ENCODE measurements around the gene DUSP22.

The DUSP22 gene

DNA sequence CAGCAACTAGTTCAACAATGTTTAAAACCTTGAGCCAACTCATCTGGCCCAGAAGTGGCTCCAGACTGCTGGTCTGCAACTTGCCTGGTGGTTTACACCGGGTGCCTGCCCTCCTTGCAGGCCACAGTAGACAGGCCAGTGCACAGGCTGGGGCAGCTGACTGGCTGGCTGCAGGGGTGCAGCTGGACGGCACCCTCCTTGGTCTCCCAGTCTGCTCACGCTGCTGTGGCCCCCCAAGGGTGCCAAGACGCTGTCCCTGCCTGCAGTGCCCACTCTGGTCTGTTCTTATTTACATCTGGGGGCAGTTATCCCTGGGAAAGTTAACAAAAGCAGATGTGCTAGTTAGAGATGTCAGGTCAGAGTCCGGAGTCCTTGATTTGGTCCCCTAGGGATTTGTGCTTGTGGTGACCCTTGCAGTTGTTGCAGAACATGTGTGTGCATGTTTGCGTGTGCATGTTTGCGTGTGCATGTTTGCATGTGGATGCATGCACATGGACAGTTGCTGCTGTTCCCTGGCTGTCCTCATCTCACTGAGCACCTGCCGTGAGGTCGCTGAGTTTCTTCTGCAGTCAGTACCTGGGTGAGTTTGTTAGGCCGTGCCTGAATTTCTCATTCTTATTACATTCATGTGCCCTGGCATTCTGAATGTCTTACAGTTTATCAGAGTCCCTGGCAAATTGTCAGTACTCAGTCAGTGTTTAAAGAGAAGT is 51.1 kb downstream of the DUSP22 start:
- CTCF ChIA-PET = no interaction called here
- TF ChIP-seq, protein P1, sequence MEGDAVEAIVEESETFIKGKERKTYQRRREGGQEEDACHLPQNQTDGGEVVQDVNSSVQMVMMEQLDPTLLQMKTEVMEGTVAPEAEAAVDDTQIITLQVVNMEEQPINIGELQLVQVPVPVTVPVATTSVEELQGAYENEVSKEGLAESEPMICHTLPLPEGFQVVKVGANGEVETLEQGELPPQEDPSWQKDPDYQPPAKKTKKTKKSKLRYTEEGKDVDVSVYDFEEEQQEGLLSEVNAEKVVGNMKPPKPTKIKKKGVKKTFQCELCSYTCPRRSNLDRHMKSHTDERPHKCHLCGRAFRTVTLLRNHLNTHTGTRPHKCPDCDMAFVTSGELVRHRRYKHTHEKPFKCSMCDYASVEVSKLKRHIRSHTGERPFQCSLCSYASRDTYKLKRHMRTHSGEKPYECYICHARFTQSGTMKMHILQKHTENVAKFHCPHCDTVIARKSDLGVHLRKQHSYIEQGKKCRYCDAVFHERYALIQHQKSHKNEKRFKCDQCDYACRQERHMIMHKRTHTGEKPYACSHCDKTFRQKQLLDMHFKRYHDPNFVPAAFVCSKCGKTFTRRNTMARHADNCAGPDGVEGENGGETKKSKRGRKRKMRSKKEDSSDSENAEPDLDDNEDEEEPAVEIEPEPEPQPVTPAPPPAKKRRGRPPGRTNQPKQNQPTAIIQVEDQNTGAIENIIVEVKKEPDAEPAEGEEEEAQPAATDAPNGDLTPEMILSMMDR (IDR thresholded peaks at IDR 0.05; ENCODE audit: insufficient read depth, low read length, missing control alignments) = no peak
- POLR2A ChIA-PET = no interaction called here

DNA sequence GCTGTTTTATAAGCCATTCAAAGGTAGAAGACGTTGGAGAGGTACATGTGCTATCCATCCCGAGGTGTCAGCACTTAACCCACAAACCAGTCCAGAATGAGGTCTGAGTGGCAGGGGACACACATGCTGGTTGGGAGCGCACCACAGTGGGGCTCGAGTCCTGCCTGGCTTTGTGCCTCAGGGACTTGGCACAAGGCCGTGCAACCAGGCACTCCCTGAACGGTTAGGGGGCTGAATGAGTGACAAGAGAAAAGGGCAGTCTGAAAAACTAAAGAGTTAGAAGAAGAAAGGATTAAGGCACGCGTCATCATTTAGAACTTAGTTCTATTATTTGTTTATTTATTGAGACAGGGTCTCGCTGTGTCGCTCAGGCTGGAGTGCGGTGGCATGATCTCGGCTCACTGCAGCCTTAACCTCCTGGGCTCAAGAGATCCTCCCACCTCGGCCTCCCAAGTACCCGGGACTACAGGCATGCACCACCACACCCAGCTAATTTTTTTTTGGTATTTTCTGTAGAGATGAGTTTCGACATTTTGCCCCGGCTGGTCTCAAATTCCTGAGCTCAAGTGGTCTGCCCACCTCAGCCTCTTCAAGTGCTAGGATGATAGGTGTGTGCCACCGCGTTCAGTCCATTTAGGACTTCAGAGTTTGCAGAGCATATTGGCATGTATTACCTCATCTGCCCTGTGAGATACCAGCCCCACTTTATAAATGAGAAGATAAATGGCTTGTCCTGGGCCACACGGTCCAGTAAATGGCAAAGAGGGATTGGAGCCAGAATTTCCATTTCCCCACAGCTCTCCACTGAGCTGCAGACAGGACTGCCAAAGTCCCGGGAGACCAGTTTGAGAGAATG is 51.9 kb downstream of the DUSP22 start:
- DNase-seq (ENCODE audit: low read depth, low spot score) = no peak
- CTCF ChIA-PET = interaction anchor here (1.0 kb wide), 1 partner anchor 17 kb away, joined by 3 read pairs; no protein-coding TSS in a partner anchor
- no peak overlapping the region for H3K4me3 ChIP-seq (ENCODE audit: low read depth, low read length)
- TF ChIP-seq, protein P1 (IDR thresholded peaks at IDR 0.05; ENCODE audit: insufficient read depth, low read length, missing control alignments) = no peak
- POLR2A ChIA-PET = no interaction called here

More for the DNA sequence above, 51.1 kb downstream of the DUSP22 start:
- H3K4me3 ChIP-seq (ENCODE audit: low read depth, low read length) = no peak overlapping the region
- DNase-seq (ENCODE audit: low read depth, low spot score) = no peak

DNA sequence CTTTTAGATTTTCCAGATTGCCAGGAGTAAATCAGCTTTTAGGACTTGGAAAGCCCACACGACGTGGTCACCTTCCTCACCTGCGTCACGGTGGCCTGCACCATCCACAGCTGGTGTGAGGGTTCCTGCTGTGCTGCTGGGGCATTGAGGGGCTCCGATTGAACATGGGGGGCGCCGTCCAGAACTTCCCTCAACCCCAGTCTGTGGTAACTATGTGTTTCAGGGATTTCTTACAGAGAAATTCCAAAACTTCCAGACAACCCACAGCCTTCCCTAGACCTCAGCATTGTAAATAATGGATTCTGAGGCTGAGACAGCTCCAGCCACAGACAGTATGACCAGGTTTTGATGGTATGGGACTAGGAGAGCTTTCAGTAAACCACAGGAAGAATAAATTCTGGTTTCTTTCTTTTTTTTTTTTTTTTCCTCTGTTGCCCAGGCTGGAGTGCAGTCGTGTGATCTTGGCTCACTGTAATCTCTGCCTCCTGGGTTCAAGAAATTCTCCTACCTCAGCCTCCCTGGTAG is 52.6 kb downstream of the DUSP22 start:
- TF ChIP-seq, protein P1 (IDR thresholded peaks at IDR 0.05; ENCODE audit: insufficient read depth, low read length, missing control alignments) = no peak
- H3K4me3 ChIP-seq (ENCODE audit: low read depth, low read length) = no peak overlapping the region
- ChIA-PET POLR2A (interaction anchor here (0.7 kb wide), 1 partner anchor 25 kb away, joined by 3 read pairs; no protein-coding TSS in a partner anchor), CTCF (interaction anchor here (1.0 kb wide), 1 partner anchor 18 kb away, joined by 3 read pairs; no protein-coding TSS in a partner anchor)
- DNase-seq (ENCODE audit: low read depth, low spot score) = peak; percentile 24

DNA sequence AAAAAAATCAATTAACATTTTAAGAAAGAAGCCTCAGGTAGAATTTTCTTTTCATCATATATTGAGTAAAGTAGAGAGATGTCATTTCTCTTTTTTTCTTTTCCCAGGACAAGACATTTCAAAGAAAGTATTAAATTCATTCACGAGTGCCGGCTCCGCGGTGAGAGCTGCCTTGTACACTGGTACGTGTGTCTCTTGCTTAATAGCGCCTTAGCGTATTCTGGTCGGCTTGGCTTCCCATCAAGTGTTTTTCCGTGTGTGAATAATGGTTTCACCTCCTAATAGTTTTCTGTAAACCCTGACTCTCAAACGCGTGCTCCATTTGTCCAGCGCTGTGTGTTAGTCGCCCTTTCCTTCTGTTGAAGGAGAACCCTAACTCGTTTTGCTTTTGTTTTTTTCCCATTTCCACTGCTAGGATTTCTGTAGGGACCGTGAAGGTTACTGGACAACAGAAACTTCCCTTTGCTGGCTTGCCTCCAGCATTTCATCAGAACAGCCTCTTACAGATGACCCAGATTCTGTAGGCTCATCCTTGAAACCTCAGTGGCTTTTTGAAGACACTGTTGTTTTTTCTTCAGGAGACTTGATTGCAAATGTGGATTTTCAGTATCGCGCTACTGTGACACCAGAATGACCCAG is 53.6 kb downstream of the DUSP22 start:
- ChIA-PET CTCF (no interaction called here), POLR2A (interaction anchor here (0.7 kb wide), 1 partner anchor 24 kb away, joined by 3 read pairs; no protein-coding TSS in a partner anchor)
- no peak for DNase-seq (ENCODE audit: low read depth, low spot score)
- no peak overlapping the region for H3K4me3 ChIP-seq (ENCODE audit: low read depth, low read length)
- TF ChIP-seq, protein P1 (IDR thresholded peaks at IDR 0.05; ENCODE audit: insufficient read depth, low read length, missing control alignments) = no peak

DNA sequence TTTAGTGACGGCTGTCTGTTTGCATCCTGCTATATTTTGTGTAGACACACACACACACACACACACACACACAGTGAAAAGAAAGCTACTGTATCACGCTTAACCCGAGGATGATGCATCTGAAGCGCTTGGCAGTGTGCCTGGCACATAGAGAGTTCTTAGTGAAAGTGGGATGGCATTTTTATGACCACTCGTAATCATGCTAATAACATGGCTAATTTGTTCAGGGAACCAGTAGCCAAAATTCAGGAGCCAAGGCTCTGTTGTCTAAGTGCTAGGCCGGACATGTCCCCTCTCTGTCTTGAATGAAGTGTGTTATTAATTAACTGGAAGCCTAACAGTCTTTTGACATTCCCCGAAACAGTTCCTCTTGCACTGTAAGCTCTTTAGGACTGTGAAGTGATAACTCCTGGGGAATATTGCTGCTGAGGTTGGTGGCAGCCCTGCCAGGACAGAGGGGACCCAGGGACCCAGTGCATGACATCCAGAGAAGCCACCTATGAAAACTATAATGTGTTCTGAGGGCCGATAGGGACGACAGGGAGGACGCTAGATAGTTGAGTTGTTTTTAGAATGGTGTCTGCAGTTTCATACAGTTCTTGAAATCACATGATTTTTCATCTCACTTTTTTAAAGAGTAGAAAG is 54.2 kb downstream of the DUSP22 start:
- DNase-seq (ENCODE audit: low read depth, low spot score) = peak; percentile 10
- CTCF ChIA-PET = no interaction called here
- POLR2A ChIA-PET = no interaction called here
- no peak overlapping the region for H3K4me3 ChIP-seq (ENCODE audit: low read depth, low read length)
- TF ChIP-seq, protein P1 (IDR thresholded peaks at IDR 0.05; ENCODE audit: insufficient read depth, low read length, missing control alignments) = no peak

All from AG04449 (cell line).